MCF 10A (cell line): ENCODE data around the gene TRAPPC11. TPM values are rescaled to one million over a fixed set of nuclear protein-coding genes. Genes with fewer than 3 reads are reported as not detected.

Experiments
- BruUV-seq: library from RNA; stranded (reverse); fragments of 400-500 nt; replicated peaks from 2 replicates; lab custom pipeline; 2021; lab: Mats Ljungman, UMichigan
- CTCF ChIA-PET: fragments of 300-600 bp; sonication (Branson Sonifier 250); formaldehyde crosslinking; extraction: SDS; loops from one replicate; lab custom pipeline; 2021; ENCODE audit warnings: antibody characterized with exemption, inconsistent platforms; lab: Yijun Ruan, JAX
- POLR2A ChIA-PET: fragments of 300-600, 350-650 bp; sonication (Branson Sonifier 250); formaldehyde crosslinking; extraction: SDS; loops from one replicate; lab custom pipeline; 2020; ENCODE audit warnings: antibody characterized with exemption, inconsistent platforms; lab: Yijun Ruan, JAX
- DNase-seq: peaks from one replicate; pipeline ENCODE4 v3.0.0-alpha.2; 2018; ENCODE audit not compliant: unreplicated experiment
- H3K27ac Mint-ChIP-seq: one replicate; pipeline ENCODE4 v1.8.0; 2022; ENCODE audit warnings: mild to moderate bottlenecking, low read depth, mixed read lengths; ENCODE audit not compliant: unreplicated experiment
- H3K27me3 Mint-ChIP-seq: one replicate; pipeline ENCODE4 v1.8.0; 2022; ENCODE audit warnings: mixed read lengths; ENCODE audit not compliant: insufficient read depth, unreplicated experiment
- H3K36me3 Mint-ChIP-seq: one replicate; pipeline ENCODE4 v1.8.0; 2022; ENCODE audit warnings: mild to moderate bottlenecking, moderate library complexity, mixed read lengths; ENCODE audit not compliant: insufficient read depth, unreplicated experiment
- H3K4me1 Mint-ChIP-seq: one replicate; pipeline ENCODE4 v1.8.0; 2022; ENCODE audit warnings: mixed read lengths; ENCODE audit not compliant: insufficient read depth, unreplicated experiment
- H3K4me3 Mint-ChIP-seq: one replicate; pipeline ENCODE4 v1.8.0; 2022; ENCODE audit warnings: mild to moderate bottlenecking, moderate library complexity, mixed read lengths; ENCODE audit not compliant: unreplicated experiment
- H3K9me3 Mint-ChIP-seq: one replicate; pipeline ENCODE4 v1.8.0; 2022; ENCODE audit warnings: mixed read lengths; ENCODE audit not compliant: unreplicated experiment
- CTCF ChIP-seq: fragments of 200-600 bp; IDR thresholded peaks from one replicate; pipeline ENCODE4 v1.8.0; 2022; ENCODE audit warnings: antibody characterized with exemption, mild to moderate bottlenecking; ENCODE audit not compliant: unreplicated experiment
- intact Hi-C: fragments of 100-400 bp; cut with micrococcal nuclease; formaldehyde crosslinking; loops from 2 replicates; pipeline ENCODE4 v1.14.1; 2022
- total RNA-seq: library from RNA; stranded (reverse); gene quantifications from 2 replicates; pipeline ENCODE4 v1.2.3, GENCODE V29; 2022

Gene TRAPPC11
- total RNA-seq, 1 experiment from 2014 or later = 29.4 TPM

GRCh38 chr4:183728223-183729068 lies 69.4 kb downstream of the TRAPPC11 start:
- no peak overlapping the region for H3K4me3 Mint-ChIP-seq
- peak overlapping the region; percentile 39 for H3K27ac Mint-ChIP-seq
- DNase-seq = no peak
- ChIA-PET CTCF (interaction anchor here (0.5 to 0.6 kb wide), 3 partner anchors 41 to 182 kb away, joined by 3 to 4 read pairs (median 4); no protein-coding TSS in a partner anchor), POLR2A (interaction anchor here (1.0 kb wide), 1 partner anchor 10 kb away, joined by 3 read pairs; no protein-coding TSS in a partner anchor)
- no peaks in the 10 kb centered on the region for H3K9me3 Mint-ChIP-seq
- H3K4me1 Mint-ChIP-seq = peaks cover 10% of the 10 kb centered on the region
- H3K36me3 Mint-ChIP-seq = no peaks in the 10 kb centered on the region
- intact Hi-C loops = no loop called here
- H3K27me3 Mint-ChIP-seq = no peaks in the 10 kb centered on the region
- BruUV-seq = no TSS peak
- no peak for TF ChIP-seq CTCF

- ChIA-PET CTCF (interaction anchor here (0.6 kb wide), 1 partner anchor 91 kb away, joined by 4 read pairs; no protein-coding TSS in a partner anchor), POLR2A (no interaction called here)
- peak overlapping the region; percentile 78 for H3K27ac Mint-ChIP-seq
- no peaks in the 10 kb centered on the region for H3K27me3 Mint-ChIP-seq
- BruUV-seq = no TSS peak
- peaks cover 10% of the 10 kb centered on the region for H3K4me1 Mint-ChIP-seq
- no peak for TF ChIP-seq CTCF
- intact Hi-C loops = no loop called here
- no peak for DNase-seq
- peak overlapping the region; percentile 56 for H3K4me3 Mint-ChIP-seq
- H3K9me3 Mint-ChIP-seq = no peaks in the 10 kb centered on the region
- H3K36me3 Mint-ChIP-seq = no peaks in the 10 kb centered on the region
Observed at GRCh38 chr4:183729069-183729406, 69.9 kb downstream of the TRAPPC11 start.

GRCh38 chr4:183729430-183730328 lies 70.6 kb downstream of the TRAPPC11 start:
- ChIA-PET POLR2A (interaction anchor here (0.6 kb wide), 1 partner anchor 28 kb away, joined by 3 read pairs; no protein-coding TSS in a partner anchor), CTCF (no interaction called here)
- no TSS peak for BruUV-seq
- H3K27me3 Mint-ChIP-seq = no peaks in the 10 kb centered on the region
- peak overlapping the region; percentile 78 for H3K27ac Mint-ChIP-seq
- TF ChIP-seq CTCF = no peak
- intact Hi-C loops = no loop called here
- peaks cover 10% of the 10 kb centered on the region for H3K4me1 Mint-ChIP-seq
- H3K4me3 Mint-ChIP-seq = peak overlapping the region; percentile 56
- peak; percentile 67 for DNase-seq
- H3K9me3 Mint-ChIP-seq = no peaks in the 10 kb centered on the region
- H3K36me3 Mint-ChIP-seq = no peaks in the 10 kb centered on the region

DNA sequence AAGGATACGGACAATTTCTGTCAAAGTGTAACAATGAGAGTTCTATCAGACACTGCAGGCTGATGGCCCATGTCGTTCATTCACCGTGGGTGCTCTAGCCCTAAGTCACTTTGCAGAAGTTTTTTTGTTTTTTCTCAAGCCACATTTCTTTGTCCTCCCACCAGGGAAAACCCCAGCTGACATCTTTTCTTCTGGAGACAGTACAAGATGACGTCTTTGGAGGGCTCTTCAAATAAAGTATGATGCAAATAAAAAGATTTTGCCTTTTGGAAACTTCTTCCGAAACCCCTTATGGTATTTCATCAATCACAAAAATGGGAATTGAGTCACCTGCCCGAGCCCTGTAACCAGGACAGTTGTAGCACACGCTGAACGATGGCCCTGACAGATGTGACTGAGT lies 73.2 kb downstream of the TRAPPC11 start:
- no TSS peak for BruUV-seq
- Mint-ChIP-seq H3K36me3 (no peaks in the 10 kb centered on the region), H3K9me3 (no peaks in the 10 kb centered on the region), H3K27ac (no peak overlapping the region), H3K4me1 (peaks cover 10% of the 10 kb centered on the region), H3K27me3 (no peaks in the 10 kb centered on the region), H3K4me3 (no peak overlapping the region)
- POLR2A ChIA-PET = no interaction called here
- no peak for TF ChIP-seq CTCF
- CTCF ChIA-PET = interaction anchor here (0.6 kb wide), 1 partner anchor 904 kb away, joined by 3 read pairs; no protein-coding TSS in a partner anchor
- intact Hi-C loops = no loop called here
- no peak for DNase-seq
